Thyroid gland (tissue), 4 donors: ENCODE results near the gene FGD3. TPM values are rescaled to one million over a fixed set of nuclear protein-coding genes. Genes with fewer than 3 reads are reported as not detected.
A peak's percentile ranks its signal among the peaks of the same experiment; 100 is the strongest.

Experiments
- DNase-seq, 2 donors: peaks; one replicate each; pipeline ENCODE4 v3.0.0-alpha.2; 2019
- H3K27ac ChIP-seq, 3 donors: fragments of 200-600 bp; sonication (generic); 1 replicate in 2 of 3; 2 replicates in 1 of 3; pipeline ENCODE4 v1.5.1; 2016 to 2019; ENCODE audit warnings: mild to moderate bottlenecking in 1 of 3, moderate library complexity in 1 of 3
- H3K27me3 ChIP-seq: fragments of 200-600 bp; sonication (generic); one replicate; pipeline ENCODE4 v1.5.1; 2019
- H3K36me3 ChIP-seq, 2 donors: fragments of 200-600 bp; sonication (generic); one replicate each; pipeline ENCODE4 v1.5.1; 2016 to 2019
- H3K4me1 ChIP-seq, 2 donors: fragments of 200-600 bp; sonication (generic); one replicate each; pipeline ENCODE4 v1.5.1; 2017 to 2019
- H3K4me3 ChIP-seq, 3 donors: fragments of 200-600 bp; sonication (generic); replicated peaks in 1 of 3; 1 replicate in 2 of 3; 2 replicates in 1 of 3; pipeline ENCODE4 v1.5.1; 2016; ENCODE audit warnings: mild to moderate bottlenecking in 1 of 3
- H3K9me3 ChIP-seq: fragments of 200-600 bp; sonication (generic); one replicate; pipeline ENCODE4 v1.5.1; 2017
- POLR2A ChIP-seq, 2 donors: fragments of 450-650 bp; IDR thresholded peaks; one replicate each; pipeline ENCODE4 v1.6.1; 2017; ENCODE audit warnings: antibody characterized with exemption in 2 of 2, mild to moderate bottlenecking in 2 of 2, moderate library complexity in 1 of 2
- WGBS, 2 donors: methylation state at CpG; one replicate each; pipeline ENCODE4 v1.1.5; 2017; 5-methylcytosine and 5-hydroxymethylcytosine counted together
- intact Hi-C: fragments of 100-400 bp; cut with DNase I; formaldehyde crosslinking; loops from one replicate; pipeline ENCODE4 v1.15.1; 2023
- total RNA-seq, 4 donors: library from RNA; depleted of rRNA; stranded (reverse); fragments of >200 nt; gene quantifications; one replicate each; pipeline ENCODE4 v1.2.3, GENCODE V29; 2016
- TF ChIP-seq, protein P1 (sequence below), 6 experiments: fragments of 200-600 bp in 3 of 6; fragments of 450-650 bp in 3 of 6; sonication (generic) in 3 of 6; IDR thresholded peaks; one replicate each; pipeline ENCODE4 v1.5.1; 2016 to 2019; ENCODE audit warnings: antibody characterized with exemption in 6 of 6, mild to moderate bottlenecking in 2 of 6, inconsistent platforms in 1 of 6, moderate library complexity in 1 of 6

Gene FGD3
- total RNA-seq, 4 donors from 2014 or later = 5.2 to 6.6 (median 5.6) TPM

DNA sequence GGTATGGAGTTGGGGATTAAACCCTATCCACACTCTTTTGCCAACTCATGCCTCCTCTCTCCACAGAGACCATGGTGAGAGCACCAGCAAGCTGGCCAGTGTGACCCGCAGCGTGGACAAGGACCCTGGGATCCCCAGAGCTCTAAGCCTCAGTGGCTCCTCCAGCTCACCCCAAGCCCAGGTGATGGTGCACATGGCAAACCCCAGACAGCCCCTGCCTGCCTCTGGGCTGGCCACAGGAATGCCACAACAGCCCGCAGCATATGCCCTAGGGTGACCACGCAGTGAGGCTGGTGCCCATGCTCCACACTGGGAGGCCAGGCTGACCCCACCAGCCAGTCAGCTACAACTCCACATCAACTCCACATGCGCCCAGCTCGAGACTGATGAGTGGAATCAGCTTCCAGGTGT is 137.2 kb downstream of the FGD3 start:
- Histone ChIP-seq H3K4me1 (peaks cover 7 to 10% of the 10 kb centered on the region in 2 donors), H3K27me3 (no peaks in the 10 kb centered on the region), H3K36me3 (no peaks in the 10 kb centered on the region), H3K9me3 (no peaks in the 10 kb centered on the region), H3K27ac (no peak overlapping the region), H3K4me3 (no peak overlapping the region)
- DNase-seq = peak in 1 of 2 donors; percentile 1
- intact Hi-C loops = no loop called here
- TF ChIP-seq POLR2A (IDR thresholded peaks at IDR 0.05) = no peak
- TF ChIP-seq, protein P1, sequence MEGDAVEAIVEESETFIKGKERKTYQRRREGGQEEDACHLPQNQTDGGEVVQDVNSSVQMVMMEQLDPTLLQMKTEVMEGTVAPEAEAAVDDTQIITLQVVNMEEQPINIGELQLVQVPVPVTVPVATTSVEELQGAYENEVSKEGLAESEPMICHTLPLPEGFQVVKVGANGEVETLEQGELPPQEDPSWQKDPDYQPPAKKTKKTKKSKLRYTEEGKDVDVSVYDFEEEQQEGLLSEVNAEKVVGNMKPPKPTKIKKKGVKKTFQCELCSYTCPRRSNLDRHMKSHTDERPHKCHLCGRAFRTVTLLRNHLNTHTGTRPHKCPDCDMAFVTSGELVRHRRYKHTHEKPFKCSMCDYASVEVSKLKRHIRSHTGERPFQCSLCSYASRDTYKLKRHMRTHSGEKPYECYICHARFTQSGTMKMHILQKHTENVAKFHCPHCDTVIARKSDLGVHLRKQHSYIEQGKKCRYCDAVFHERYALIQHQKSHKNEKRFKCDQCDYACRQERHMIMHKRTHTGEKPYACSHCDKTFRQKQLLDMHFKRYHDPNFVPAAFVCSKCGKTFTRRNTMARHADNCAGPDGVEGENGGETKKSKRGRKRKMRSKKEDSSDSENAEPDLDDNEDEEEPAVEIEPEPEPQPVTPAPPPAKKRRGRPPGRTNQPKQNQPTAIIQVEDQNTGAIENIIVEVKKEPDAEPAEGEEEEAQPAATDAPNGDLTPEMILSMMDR (IDR thresholded peaks at IDR 0.05) = no peak
- WGBS, 2 donors = 100% methylated on average over 2 to 6 of the region's 6 CpGs

DNA sequence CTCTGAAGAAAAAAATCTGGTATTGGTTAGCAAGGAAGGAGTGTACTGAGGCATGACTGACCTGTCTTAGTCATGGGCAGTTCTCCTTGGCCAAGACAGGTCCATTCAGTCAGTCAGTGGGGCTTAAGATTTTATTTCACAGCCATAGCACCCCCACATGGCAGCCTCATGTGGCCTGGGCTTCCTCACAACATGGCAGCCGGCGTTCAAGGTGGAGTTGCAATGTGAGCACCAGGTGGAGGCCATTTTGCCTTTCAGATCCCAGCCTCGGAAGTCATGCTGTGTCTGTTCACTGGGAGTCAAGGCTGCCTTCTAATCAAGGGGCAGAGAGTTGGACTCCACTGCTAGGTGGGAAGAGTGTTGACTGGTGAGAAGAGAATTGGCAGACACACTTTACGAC is 138.4 kb downstream of the FGD3 start:
- peak in 1 of 2 donors; percentile 1 for DNase-seq
- no peak overlapping the region for H3K4me3 ChIP-seq
- H3K36me3 ChIP-seq = no peaks in the 10 kb centered on the region
- peaks cover 7 to 10% of the 10 kb centered on the region in 2 donors for H3K4me1 ChIP-seq
- no peaks in the 10 kb centered on the region for H3K27me3 ChIP-seq
- TF ChIP-seq, protein P1 (IDR thresholded peaks at IDR 0.05) = no peak
- TF ChIP-seq POLR2A (IDR thresholded peaks at IDR 0.05) = no peak
- intact Hi-C loops = no loop called here
- no peaks in the 10 kb centered on the region for H3K9me3 ChIP-seq
- 95 to 98% methylated on average over 4 of the region's 4 CpGs for WGBS, 2 donors
- H3K27ac ChIP-seq = no peak overlapping the region

Other genes starting within 250 kb of the FGD3 start
- gene BICD2, start 182.7 kb upstream of the FGD3 start, total RNA-seq = 10 to 100 TPM; 26.1 to 33.3 (median 28.2) TPM
- gene ZNF484, start 69.5 kb upstream of the FGD3 start, total RNA-seq = 10 to 100 TPM; 18.5 to 28.4 (median 19.4) TPM
- 10 to 100 TPM in 1 of 4 donors, 1 to 10 TPM in 3; 3.6 to 12.6 (median 5.5) TPM for gene SUSD3, start 111.2 kb downstream of the FGD3 start, total RNA-seq
- 10 to 100 TPM; 37.0 to 61.8 (median 49.1) TPM for gene CARD19, start 148.7 kb downstream of the FGD3 start, total RNA-seq
- gene NINJ1, start 186.7 kb downstream of the FGD3 start, total RNA-seq = 100 to 1,000 TPM in 2 of 4 donors, 10 to 100 TPM in 2; 82.9 to 168 (median 121) TPM
- gene WNK2, start 236.6 kb downstream of the FGD3 start, total RNA-seq = 1 to 10 TPM in 3 of 4 donors, under 1 TPM in 1; 0.94 to 8.5 (median 8.1) TPM